ENCODE measurements around the gene MEOX2.

DNA sequence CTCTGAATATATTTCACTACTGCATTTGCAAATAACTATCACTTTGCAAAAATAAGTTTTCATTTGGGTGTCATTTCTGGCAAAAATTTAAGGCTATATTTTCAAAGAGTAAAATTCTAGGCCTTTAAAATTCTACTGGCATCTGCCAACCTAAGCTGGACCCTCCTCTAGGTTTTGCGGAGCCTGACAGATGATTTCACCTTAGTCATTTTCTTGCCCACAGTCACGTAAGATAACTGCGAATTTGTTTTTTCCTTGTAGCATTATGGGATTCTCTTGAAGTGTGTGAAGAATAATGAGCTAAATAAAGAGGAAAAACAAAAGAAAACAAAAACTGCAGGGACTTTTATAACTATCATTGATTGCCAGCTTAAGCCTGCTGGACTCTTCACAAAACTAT is 7.8 kb downstream of the MEOX2 start:
- TF ChIP-seq, protein P1, sequence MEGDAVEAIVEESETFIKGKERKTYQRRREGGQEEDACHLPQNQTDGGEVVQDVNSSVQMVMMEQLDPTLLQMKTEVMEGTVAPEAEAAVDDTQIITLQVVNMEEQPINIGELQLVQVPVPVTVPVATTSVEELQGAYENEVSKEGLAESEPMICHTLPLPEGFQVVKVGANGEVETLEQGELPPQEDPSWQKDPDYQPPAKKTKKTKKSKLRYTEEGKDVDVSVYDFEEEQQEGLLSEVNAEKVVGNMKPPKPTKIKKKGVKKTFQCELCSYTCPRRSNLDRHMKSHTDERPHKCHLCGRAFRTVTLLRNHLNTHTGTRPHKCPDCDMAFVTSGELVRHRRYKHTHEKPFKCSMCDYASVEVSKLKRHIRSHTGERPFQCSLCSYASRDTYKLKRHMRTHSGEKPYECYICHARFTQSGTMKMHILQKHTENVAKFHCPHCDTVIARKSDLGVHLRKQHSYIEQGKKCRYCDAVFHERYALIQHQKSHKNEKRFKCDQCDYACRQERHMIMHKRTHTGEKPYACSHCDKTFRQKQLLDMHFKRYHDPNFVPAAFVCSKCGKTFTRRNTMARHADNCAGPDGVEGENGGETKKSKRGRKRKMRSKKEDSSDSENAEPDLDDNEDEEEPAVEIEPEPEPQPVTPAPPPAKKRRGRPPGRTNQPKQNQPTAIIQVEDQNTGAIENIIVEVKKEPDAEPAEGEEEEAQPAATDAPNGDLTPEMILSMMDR (optimal IDR thresholded peaks at IDR 0.05 in 1 of 3, IDR thresholded peaks at IDR 0.05 in 1 of 3, conservative IDR thresholded peaks at IDR 0.05 in 1 of 3; ENCODE audit: extremely low read depth in 1 of 3, insufficient read depth in 2 of 3, low read length in 3 of 3) = no peak
- TF ChIP-seq EZH2 (IDR thresholded peaks at IDR 0.05; ENCODE audit: low read length) = no peak
